ENCODE measurements around the gene CCDC159.
"Not testable (repeated sequence)": the region's sequence is repeated elsewhere in the genome, so short reads cannot be mapped to it uniquely, and the experiment has no call there.

Gene CCDC159

GRCh38 chr19:11345122-11345803 is 1.1 kb upstream of the CCDC159 start:
- peak overlapping the region; percentile 97 for H3K4me3 Mint-ChIP-seq
- peaks cover 9% of the 10 kb centered on the region for H3K9me3 Mint-ChIP-seq
- no peak for DNase-seq
- H3K4me1 Mint-ChIP-seq, result peaks cover 33% of the 10 kb centered on the region
- H3K36me3 Mint-ChIP-seq (ENCODE audit: low read depth), result peaks cover 22% of the 10 kb centered on the region
- peaks cover 3% of the 10 kb centered on the region for H3K27me3 Mint-ChIP-seq (ENCODE audit: low read depth, poor library complexity)
- no peak overlapping the region for H3K27ac Mint-ChIP-seq
- TF ChIP-seq CTCF (IDR thresholded peaks at IDR 0.05), result no peak

- TF ChIP-seq CTCF (IDR thresholded peaks at IDR 0.05), result no peak
- no peak overlapping the region for H3K27ac Mint-ChIP-seq
- H3K4me3 Mint-ChIP-seq, result peak overlapping the region; percentile 97
- peaks cover 9% of the 10 kb centered on the region for H3K9me3 Mint-ChIP-seq
- DNase-seq, result no peak
- H3K4me1 Mint-ChIP-seq, result peaks cover 42% of the 10 kb centered on the region
- peaks cover 7% of the 10 kb centered on the region for H3K36me3 Mint-ChIP-seq (ENCODE audit: low read depth)
- H3K27me3 Mint-ChIP-seq (ENCODE audit: low read depth, poor library complexity), result peaks cover 10% of the 10 kb centered on the region
Observed at GRCh38 chr19:11347546-11348039, 1.3 kb downstream of the CCDC159 start.

- Mint-ChIP-seq H3K4me3 (no peak overlapping the region), H3K9me3 (peaks cover 9% of the 10 kb centered on the region), H3K27me3 (ENCODE audit: low read depth, poor library complexity) (peaks cover 13% of the 10 kb centered on the region), H3K27ac (no peak overlapping the region), H3K4me1 (peaks cover 50% of the 10 kb centered on the region), H3K36me3 (ENCODE audit: low read depth) (peaks cover 7% of the 10 kb centered on the region)
- no peak for TF ChIP-seq CTCF (IDR thresholded peaks at IDR 0.05)
- no peak for DNase-seq
Observed at GRCh38 chr19:11349171-11349570, 2.9 kb downstream of the CCDC159 start.

GRCh38 chr19:11354102-11354501 is 7.8 kb downstream of the CCDC159 start:
- not testable (repeated sequence) for H3K4me3 Mint-ChIP-seq; H3K36me3 Mint-ChIP-seq (ENCODE audit: low read depth); H3K27ac Mint-ChIP-seq; DNase-seq; H3K9me3 Mint-ChIP-seq
- H3K27me3 Mint-ChIP-seq (ENCODE audit: low read depth, poor library complexity), result peaks cover 39% of the 10 kb centered on the region
- peaks cover 39% of the 10 kb centered on the region for H3K4me1 Mint-ChIP-seq

- Mint-ChIP-seq H3K36me3 (ENCODE audit: low read depth) (no peaks in the 10 kb centered on the region), H3K9me3 (no peaks in the 10 kb centered on the region), H3K4me3 (peak within 1 kb of the TSS; percentile 81), H3K27me3 (ENCODE audit: low read depth, poor library complexity) (peaks cover 49% of the 10 kb centered on the region), H3K4me1 (peaks cover 40% of the 10 kb centered on the region), H3K27ac (peak within 1 kb of the TSS; percentile 19)
- TF ChIP-seq CTCF (IDR thresholded peaks at IDR 0.05), result no peak
- DNase-seq, result peak; percentile 95
Observed at GRCh38 chr19:11355160-11356073, 9.1 kb downstream of the CCDC159 start, which contains the start of gene PLPPR2. PLPPR2 (plus strand) TSS chr19:11355432; CDS start chr19:11357674, 2,242 bp downstream.

GRCh38 chr19:11356074-11356397 is 9.7 kb downstream of the CCDC159 start:
- H3K9me3 Mint-ChIP-seq, result no peaks in the 10 kb centered on the region

More at GRCh38 chr19:11356074-11356397, 9.7 kb downstream of the CCDC159 start:
- peaks cover 44% of the 10 kb centered on the region for H3K4me1 Mint-ChIP-seq
- peak overlapping the region; percentile 19 for H3K27ac Mint-ChIP-seq
- no peaks in the 10 kb centered on the region for H3K36me3 Mint-ChIP-seq (ENCODE audit: low read depth)
- peak overlapping the region; percentile 81 for H3K4me3 Mint-ChIP-seq
- H3K27me3 Mint-ChIP-seq (ENCODE audit: low read depth, poor library complexity), result peaks cover 55% of the 10 kb centered on the region
- no peak for DNase-seq
- TF ChIP-seq CTCF (IDR thresholded peaks at IDR 0.05), result no peak
